Measurements from ENCODE around the gene TMBIM6.

Gene TMBIM6

DNA sequence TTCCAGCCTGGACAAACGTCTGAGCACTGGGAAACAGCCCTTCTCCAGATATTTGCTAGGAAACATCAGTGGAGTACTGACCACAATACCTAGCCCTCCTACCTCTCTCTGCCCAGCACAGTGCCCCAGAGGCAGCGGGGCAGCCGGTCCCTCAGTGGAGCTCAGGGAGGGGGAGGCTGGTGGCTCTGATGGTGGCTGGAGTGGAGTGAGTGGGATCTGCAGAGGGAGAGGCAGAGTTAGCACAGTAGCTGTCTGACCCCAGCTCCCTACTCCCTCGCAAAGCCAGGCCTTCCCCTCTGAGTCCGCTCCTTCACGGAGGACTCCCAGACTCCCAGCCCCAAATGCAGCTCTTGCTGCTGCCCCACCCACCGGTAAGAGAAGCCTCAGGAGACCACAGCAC lies 56.9 kb downstream of the TMBIM6 start:
- no peak for DNase-seq

DNA sequence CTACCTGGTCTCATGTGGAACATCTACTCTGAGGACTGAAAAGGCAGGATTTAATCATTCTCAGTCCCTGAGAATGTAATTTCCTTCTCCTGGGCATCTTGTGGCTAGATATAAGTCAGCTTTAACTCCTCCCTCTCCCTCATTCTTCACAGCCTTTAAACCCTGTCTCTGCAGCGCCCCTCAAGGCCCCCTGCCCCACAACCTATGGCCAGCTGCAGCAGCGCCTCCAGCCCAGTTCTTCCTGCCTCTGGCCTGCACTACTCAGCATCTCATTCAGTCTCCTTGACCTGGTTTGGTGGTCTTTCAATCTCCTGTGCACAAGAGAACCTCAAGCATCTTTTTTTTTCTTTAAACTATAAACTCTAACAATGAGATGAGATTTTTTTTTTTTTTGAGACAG lies 57.6 kb downstream of the TMBIM6 start:
- DNase-seq, result no peak

DNA sequence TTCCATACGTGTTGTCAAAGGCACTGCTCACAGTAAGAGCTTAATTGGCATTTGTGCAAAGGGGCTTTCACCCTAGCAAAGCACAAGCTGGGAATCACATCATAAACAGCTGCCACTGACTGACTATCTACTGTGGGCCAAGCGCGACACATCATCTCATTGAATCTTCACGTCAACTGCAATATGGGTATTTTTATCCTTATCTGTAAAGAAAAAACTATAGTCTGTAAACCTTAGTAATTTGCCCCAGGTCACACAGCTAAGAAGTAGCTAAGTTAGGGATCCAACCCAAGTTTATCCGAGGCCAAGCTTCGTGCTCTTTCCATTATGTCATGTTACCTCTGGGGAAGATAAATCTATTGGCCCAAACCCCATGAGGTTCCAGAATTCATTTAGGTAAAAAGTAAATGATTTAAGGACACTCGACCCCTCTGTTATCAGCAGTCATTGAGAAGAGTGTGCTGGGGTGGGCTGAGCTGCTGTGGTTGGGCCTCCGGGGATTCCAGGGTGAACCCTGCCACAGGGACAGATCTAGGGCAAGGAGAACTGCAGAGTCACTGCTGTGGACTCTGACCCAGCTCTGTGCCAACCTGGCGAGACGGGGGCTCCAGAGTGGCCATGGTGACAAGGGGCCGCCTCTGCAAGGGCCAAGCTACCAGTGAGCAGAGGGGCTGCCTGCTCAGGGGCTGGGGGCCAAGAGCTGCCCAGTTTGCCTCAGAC lies 59.2 kb downstream of the TMBIM6 start:
- DNase-seq, result no peak

DNA sequence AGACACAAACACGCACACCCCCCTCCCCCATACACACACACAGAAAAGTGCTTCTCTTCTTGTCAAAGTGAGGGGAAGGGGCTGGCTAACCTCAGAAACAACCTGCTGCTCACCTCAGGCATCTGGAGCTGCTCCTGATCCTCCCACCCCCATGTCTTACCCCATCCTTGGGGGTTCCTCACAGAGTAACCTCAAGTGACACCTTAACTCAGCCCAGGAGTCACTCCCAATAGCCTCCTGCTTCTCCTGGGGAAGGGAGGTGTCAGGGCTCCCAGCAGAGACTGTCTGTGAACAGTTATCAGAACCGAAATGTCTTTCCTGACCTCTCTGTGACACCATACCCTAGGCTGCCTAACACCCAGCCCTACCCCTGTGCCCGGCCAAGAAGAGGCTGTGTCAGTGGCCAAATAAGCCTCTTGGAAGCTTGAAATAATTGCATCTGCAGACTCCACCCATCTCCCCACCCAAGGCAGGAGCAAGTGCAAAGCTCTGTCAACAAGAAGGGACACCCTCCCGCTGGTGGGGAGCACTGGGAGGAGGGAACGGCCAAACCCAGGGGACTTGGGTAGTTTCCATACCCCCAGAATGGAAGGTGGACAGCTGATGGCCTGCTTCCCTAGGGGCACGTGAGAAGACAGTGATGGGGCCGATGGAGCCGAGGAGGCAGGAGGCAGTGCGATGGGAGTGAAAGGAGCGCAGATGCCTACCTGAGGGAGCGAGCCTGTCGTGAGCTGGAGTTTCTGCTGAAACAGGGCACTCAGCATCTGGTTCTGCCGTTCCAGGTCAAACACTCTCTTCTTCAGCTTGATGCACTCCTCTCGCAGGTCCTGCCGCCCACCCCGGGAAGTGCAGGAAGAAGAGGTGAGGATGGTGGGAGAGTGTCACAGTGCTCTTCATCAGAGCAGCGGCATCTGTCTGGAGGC lies 60.0 kb downstream of the TMBIM6 start:
- DNase-seq, result no peak

DNA sequence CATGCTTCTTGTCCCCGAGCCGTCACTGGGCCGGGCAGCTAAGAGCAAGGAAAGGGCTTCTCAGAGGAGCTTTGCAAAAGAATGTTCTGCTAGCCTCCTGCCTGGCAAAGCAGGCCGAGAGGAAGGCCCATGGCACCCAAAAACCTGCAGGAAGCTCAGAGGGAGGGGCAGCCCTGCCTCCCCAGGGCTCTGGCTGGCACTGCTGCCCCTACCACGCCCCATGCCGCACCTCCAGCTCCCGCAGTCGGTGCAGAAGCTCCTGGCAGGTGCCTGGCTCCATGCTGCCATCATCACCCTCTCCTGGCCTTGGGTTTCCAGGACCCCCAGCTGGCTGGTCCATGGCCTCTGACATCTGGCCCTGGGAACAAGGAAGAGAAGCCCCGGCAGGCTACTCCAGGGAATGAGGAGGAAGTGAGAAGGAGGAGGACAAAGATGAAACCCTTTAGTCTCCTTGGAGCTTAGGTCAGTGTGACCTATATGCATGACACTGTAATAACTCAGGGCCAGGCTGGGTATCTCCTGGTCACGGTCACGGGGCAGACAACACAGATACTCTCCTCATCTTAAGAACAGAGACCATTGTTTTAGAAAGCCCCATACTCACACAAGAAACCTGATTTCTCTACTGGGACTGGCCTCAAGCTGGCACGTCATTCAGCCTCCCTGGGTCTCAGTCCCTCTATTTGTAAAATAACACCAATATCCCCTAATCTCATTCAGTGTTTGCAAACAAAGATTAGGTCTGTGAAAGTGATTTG lies 62.5 kb downstream of the TMBIM6 start:
- DNase-seq, result no peak

DNA sequence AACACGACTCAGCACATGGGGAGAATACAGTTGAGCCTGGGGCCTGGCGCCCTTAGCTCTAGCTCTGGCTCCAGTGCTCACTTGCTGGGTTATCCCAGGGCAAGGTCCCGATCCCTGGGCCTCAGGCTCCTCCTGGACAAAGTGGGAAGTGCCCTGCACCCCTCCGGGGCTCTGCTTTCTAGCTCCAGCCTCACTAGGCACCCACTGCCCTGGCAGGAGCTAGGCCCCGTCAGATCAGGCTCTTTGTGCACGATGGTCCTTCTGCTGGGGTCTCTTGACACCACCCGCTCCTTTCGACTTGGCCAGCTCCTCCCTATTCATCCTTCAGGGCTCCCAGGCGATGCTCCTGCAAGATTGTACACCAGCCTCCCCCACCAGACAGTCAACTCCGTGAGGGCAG lies 63.5 kb downstream of the TMBIM6 start:
- DNase-seq, result no peak

DNA sequence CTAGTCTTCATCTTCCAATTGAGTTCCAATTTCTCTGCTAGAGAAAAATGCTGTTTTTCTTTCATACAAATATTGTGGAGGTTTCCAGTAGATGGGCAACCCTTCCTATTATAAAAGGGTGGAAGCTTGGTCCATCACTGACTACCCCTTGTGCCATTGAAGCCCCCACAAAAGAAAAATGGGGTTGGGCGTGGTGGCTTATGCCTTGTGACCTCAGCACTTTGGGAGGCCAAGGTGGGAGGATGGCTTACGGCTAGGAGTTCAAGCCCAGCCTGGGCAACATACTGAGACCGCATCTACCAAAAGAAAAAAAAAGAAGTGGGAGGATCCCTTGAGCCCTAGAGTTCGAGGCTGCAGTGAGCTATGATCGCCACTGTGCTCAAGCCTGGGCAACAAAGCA lies 64.1 kb downstream of the TMBIM6 start:
- DNase-seq, result no peak

DNA sequence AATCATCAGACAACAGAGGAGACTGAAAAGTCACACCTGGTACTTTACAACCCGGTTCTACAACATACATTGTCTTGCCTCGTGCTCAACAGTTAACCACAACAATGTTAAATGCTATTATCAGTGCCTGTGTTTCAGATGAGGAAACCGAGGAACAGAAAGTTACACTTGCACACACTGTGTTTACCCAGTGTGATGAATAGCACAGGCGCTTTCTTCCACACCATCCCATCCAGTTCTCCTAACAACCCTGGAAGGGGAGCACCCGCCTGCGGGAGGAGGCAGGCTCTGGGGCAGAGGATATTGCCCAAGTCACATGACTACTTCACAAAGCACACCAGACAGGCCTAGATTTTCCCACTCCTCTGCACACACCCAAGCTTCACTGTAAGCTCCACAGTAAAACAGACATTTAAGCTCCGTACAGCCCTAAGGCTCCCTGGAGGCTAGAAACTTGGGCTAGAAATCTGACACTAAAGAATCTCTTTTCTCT lies 65.0 kb downstream of the TMBIM6 start:
- no peak for DNase-seq

DNA sequence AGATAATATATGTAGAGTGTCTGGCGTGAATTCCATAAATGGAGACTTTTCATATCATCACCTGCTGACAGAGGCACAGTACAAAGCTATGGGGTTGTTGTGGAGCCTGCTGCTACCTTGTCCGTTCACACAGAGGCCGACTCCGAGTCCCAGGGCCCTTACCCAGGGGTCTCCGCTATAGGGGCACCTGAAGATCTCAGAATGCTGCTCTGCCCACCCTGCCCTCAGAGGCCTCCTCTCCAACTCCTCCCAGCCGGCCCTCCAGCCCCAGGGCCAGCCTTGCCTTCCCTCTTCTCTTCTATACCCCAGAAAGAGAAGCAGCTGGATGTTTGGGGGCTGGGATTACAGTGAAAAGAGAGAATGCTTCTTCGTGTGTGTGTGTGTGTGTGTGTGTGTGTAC lies 65.5 kb downstream of the TMBIM6 start:
- no peak for DNase-seq

DNA sequence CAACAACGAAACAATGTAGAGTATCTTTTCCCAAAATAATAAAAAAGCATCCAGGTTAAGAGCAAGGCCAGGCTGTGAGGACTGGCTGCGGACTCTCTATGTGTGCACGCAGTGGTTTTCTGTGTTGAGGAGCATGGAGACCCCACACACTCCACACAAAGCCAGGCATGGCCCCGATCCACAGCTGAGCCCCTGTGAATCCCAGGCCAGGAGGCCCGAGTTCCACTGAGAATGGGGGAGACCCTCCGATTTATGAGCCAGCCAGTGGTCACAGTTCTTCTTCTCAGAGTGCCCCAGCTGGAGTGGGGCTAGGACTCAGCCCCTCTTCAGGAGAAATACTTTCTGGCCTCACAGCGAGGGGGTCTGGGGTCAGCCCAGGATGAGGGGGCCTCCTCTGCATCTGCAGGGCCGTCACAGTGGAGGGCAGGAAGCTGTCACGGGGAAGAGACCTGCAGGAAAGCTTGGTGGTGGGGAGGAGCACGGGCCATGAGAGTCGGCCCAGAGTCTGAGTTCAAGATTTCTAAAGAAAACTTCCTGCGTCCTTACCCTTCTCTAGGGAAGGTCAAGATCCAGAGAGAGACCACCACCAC lies 66.7 kb downstream of the TMBIM6 start:
- DNase-seq, result no peak

DNA sequence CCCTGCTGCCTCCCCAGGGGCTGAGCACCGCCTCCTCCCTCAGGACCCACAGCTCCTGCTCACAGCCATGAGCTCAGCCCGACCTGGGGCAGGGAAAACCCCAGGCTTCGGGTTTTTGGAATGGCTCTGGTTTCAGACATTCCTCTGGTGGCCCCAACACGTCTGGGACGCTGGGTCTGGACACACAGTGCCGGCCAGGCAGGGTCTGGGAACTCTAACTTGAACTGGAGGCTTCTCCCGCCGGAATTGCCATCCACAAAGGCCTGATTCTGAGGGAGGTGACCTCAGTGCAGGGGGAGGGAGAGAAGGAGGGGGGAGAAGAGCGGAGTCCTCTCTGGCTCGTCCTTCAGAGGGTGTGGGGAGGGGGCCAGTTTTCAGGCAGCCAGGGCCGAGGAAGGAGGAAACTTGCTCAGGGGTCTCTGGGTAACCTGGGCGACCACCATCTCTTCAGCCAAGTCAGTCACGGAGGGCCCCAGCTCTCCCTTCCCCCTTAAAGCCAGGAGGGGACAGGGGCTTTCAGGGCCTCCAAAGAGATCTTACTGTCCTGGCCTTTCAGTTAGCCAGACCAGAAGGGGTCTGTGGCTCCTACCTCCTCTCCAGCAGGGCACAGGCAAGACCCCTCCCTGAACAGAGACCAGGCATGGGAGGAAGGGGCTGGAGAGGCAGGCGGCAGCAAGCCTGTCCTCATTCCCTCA lies 67.5 kb downstream of the TMBIM6 start:
- no peak for DNase-seq

DNA sequence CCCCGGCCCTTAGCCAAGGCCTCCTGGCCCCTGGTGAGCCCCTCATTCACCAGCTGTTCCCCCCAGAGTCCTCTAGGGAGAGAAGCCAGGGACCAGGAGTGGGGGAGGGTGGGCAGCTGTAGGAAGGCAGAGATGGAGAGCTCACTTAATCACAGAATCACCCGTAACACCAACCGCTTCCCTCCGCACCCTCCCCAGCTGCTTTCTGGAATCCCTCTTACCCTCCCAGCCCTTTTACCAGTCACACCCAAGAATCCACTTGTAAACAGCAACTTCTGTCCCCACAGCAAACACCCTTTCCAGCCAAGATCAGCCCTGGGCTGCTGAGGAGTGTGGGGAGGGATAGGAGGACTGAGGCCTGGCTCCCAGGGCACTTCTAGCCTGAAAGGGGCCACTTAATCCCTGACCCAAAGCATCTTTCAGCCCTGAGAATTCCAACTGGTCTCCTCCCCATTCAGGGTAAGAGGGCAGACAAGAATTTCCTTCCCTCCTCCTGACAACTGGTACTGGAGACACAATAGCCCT lies 68.1 kb downstream of the TMBIM6 start:
- DNase-seq, result peak; percentile 22

DNA sequence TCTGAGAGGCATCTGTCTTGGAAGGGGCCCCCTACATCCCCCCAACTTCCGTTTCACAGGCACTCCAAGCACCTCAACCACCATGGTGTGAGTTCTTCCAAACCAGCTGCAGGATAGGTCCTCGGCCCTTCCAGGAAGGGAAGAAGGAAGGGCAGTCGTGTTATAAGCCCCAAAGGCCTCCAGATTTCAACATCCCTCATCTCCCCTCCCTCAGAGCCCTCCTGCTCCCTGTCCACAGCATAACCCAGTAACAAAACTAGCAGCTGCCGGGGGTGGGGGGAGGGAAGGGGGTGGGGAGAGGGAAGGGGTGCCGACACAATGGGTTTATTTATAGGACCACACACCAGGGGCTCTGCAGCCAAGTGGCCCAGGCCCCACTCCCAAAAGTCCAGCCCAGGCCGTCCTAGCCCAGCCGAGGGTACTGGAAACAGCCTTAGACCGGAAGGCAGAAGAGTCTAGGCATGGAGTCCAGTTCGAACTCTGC lies 68.6 kb downstream of the TMBIM6 start:
- DNase-seq, result no peak

DNA sequence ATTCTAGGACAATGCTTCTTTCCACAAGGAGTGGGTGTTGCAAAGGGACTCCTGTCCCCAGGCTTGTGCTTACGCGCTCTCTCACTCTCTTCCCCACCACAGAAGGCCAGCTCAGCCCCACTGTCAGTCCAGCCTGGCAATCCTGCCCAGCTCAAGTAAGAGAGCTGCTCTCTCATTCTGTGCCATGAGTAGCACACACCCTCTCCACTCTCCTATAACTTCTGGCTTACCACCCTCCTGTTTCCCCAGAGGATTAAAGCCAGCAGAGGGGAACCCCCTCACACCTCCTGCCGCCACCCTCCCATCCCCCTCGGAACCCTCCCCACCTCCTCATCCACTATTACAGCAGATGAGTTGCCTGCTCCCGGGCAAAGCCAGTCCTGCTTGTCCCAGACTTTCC lies 69.8 kb downstream of the TMBIM6 start:
- DNase-seq, result no peak

DNA sequence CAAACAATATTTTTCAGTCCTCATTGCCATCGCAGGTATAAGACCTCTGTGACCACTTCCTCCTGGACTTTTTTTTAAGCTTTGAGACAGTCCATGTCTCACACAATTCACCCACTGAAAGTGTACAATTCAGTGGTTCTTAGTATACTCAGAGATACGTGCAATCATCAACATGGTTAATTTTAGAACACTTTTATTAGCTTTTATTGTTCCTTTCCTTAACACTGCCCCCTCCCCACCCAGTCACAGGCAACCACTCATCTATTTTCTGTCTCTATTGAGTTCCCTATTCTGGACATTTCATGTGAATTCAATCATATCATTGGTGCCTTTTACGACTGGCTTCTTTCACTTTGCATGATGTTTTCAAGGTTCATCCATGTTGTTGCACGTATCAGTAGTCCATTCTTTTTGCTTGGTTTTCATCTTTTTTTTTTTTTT lies 70.6 kb downstream of the TMBIM6 start:
- DNase-seq, result no peak

DNA sequence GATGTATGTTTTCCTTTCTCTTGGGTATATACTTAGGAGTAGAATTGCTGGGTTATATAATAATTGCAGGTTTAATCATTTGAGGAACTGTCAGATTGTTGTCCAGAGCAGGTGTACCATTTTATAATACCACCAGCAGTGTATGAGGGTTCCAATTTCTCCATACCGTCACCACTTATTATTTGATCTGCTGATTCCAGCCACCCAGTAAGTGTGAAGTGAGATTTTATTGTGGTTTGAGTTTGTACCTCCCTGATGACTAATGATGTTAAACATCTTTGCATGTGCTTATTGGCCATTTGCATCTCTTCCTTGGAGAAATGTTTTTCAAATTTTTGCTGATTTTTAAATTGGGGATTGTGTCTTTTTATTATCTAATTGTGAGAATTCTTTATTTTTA lies 71.8 kb downstream of the TMBIM6 start:
- DNase-seq, result no peak
